Ovary (tissue), 3 donors: ENCODE results near the gene SLC25A3.

ENCODE experiments used
- CTCF ChIP-seq, 3 donors: fragments of 450-650 bp in 2 of 3; fragments of 200-600 bp in 1 of 3; IDR thresholded peaks; one replicate each; pipeline versions ENCODE4 v1.5.1 to v1.8.0; 2016 to 2022; ENCODE audit warnings: antibody characterized with exemption in 3 of 3, mild to moderate bottlenecking in 1 of 3
- EP300 ChIP-seq: sonication (generic); formaldehyde crosslinking; IDR thresholded peaks from one replicate; pipeline ENCODE4 v1.6.1; 2017; ENCODE audit warnings: antibody characterized with exemption
- POLR2A ChIP-seq: fragments of 450-650 bp; IDR thresholded peaks from one replicate; pipeline ENCODE4 v1.6.1; 2017; ENCODE audit warnings: antibody characterized with exemption, mild to moderate bottlenecking, moderate library complexity
- donor health status: DM: no; HTN: no; CAD: no.

DNA sequence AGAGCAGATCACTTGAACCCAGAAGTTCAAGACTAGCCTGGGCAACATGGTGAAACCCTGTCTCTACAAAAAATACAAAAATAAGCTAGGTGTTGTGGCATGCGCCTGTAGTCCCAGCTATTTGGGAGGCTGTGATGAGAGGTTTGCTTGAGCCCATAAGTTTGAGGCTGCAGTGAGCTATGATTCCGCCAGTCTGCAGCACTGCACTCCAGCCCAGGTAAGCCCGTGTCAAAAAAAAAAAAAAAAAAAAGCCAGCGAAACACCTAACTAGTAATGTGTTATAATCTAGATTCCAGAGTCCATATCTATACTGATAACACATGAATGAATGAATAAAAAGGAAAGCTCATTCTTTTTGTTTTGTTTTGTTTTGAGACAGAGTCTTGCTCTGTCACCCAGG lies 18.5 kb upstream of the SLC25A3 start:
- TF ChIP-seq CTCF (IDR thresholded peaks at IDR 0.05) = no peak
- TF ChIP-seq POLR2A = no peak
- no peak for TF ChIP-seq EP300
